HCT116 (cell line): ENCODE measurements around the gene KIF13A. TPM values are rescaled to one million over a fixed set of nuclear protein-coding genes. Genes with fewer than 3 reads are reported as not detected.

Experiments used
- ATAC-seq: fragments of 200-7000 bp; cut with Tn5 transposase; 2 replicates; pipeline ENCODE4 v1.9.1; 2020; ENCODE audit warnings: mild to moderate bottlenecking, moderate library complexity
- BruUV-seq: library from RNA; stranded (reverse); fragments of 400-500 nt; replicated peaks from 2 replicates; lab custom pipeline; 2021; lab: Mats Ljungman, UMichigan
- CTCF ChIA-PET: fragments of 300-600 bp; sonication (Branson Sonifier 250); formaldehyde crosslinking; loops from one replicate; lab custom pipeline; 2021; ENCODE audit warnings: antibody characterized with exemption; lab: Charles Lee
- POLR2A ChIA-PET: fragments of 300-600, 350-600 bp; sonication (Branson Sonifier 250); formaldehyde crosslinking; loops from one replicate; lab custom pipeline; 2021; ENCODE audit warnings: antibody characterized with exemption; lab: Charles Lee
- RAD21 ChIA-PET, 2 experiments: fragments of 300-600 bp; sonication (Branson Sonifier 250); formaldehyde crosslinking; loops; one replicate each; lab custom pipeline; 2023; ENCODE audit warnings: low total read pairs in 2 of 2; ENCODE audit not compliant: uncharacterized antibody in 2 of 2, unreplicated experiment in 2 of 2, low non-redundant PET in 1 of 2; lab: Charles Lee
- DNase-seq: peaks from one replicate; pipeline ENCODE4 v3.0.0-alpha.2; 2010; ENCODE audit warnings: low read depth, low spot score
- H2AFZ ChIP-seq: fragments of 200-600 bp; shearing (Covaris generic), sonication (generic); 2 replicates; pipeline ENCODE4 v1.6.1; 2017; ENCODE audit warnings: low read depth, mixed run types, mixed read lengths, antibody characterized with exemption, low read length; ENCODE audit not compliant: poor library complexity, severe bottlenecking
- H3K27ac ChIP-seq: 2 replicates; pipeline ENCODE4 v1.5.1; 2012; ENCODE audit warnings: low read depth, low read length
- H3K27me3 ChIP-seq: fragments of 200-600 bp; sonication (generic); 2 replicates; pipeline ENCODE4 v1.6.1; 2016; ENCODE audit warnings: mixed run types, low read length, mixed read lengths; ENCODE audit not compliant: insufficient read depth
- H3K36me3 ChIP-seq, 2 experiments: fragments of 200-500 bp in 1 of 2; fragments of 200-600 bp in 1 of 2; sonication (Bioruptor generic) in 1 of 2; sonication (generic) in 1 of 2; 2 replicates each; pipeline versions ENCODE4 v1.5.1 to v1.6.1; 2014 to 2016; ENCODE audit warnings: low read length in 2 of 2, inconsistent platforms in 1 of 2, mixed read lengths in 1 of 2, mixed run types in 1 of 2; ENCODE audit not compliant: insufficient read depth in 2 of 2, control insufficient read depth in 1 of 2
- H3K4me1 ChIP-seq, 2 experiments: fragments of 200-600 bp in 1 of 2; sonication (generic) in 1 of 2; 2 replicates each; pipeline versions ENCODE4 v1.5.1 to v1.6.1; 2012 to 2017; ENCODE audit warnings: low read length in 2 of 2, inconsistent platforms in 1 of 2, mild to moderate bottlenecking in 1 of 2, mixed read lengths in 1 of 2, mixed run types in 1 of 2, moderate library complexity in 1 of 2; ENCODE audit not compliant: insufficient read depth in 2 of 2, control insufficient read depth in 1 of 2
- H3K4me2 ChIP-seq: fragments of 200-600 bp; sonication (generic); 2 replicates; pipeline ENCODE4 v1.6.1; 2017; ENCODE audit warnings: mixed run types, low read length, mixed read lengths
- H3K4me3 ChIP-seq, 2 experiments: fragments of 200-600 bp in 1 of 2; sonication (generic) in 1 of 2; replicated peaks in 1 of 2; 2 replicates each; pipeline ENCODE4 v1.5.1; 2011 to 2016; ENCODE audit warnings: low read length in 2 of 2, control low read depth in 1 of 2, low read depth in 1 of 2, mild to moderate bottlenecking in 1 of 2, mixed read lengths in 1 of 2, mixed run types in 1 of 2
- H3K79me2 ChIP-seq: fragments of 200-600 bp; sonication (generic); 2 replicates; pipeline ENCODE4 v1.6.1; 2017; ENCODE audit warnings: mild to moderate bottlenecking, mixed run types, low read length, moderate library complexity, mixed read lengths; ENCODE audit not compliant: insufficient read depth
- H3K9ac ChIP-seq: fragments of 200-600 bp; sonication (generic); 2 replicates; pipeline ENCODE4 v1.6.1; 2016; ENCODE audit warnings: low read length, mixed read lengths
- H3K9me2 ChIP-seq: fragments of 200-600 bp; sonication (generic), shearing (Covaris generic); 2 replicates; pipeline ENCODE4 v1.6.1; 2017; ENCODE audit warnings: mixed run types, mild to moderate bottlenecking, moderate library complexity; ENCODE audit not compliant: insufficient read depth
- H3K9me3 ChIP-seq, 2 experiments: fragments of 200-500 bp in 1 of 2; fragments of 200-600 bp in 1 of 2; sonication (Bioruptor generic) in 1 of 2; sonication (generic) in 1 of 2; 2 replicates each; pipeline ENCODE4 v1.6.1; 2014 to 2017; ENCODE audit warnings: low read length in 2 of 2, mixed read lengths in 2 of 2, inconsistent platforms in 1 of 2, low read depth in 1 of 2, mild to moderate bottlenecking in 1 of 2, mixed run types in 1 of 2, moderate library complexity in 1 of 2; ENCODE audit not compliant: control insufficient read depth in 1 of 2, insufficient read depth in 1 of 2
- H4K20me1 ChIP-seq: fragments of 200-600 bp; sonication (generic), shearing (Covaris generic); 2 replicates; pipeline ENCODE4 v1.6.1; 2017; ENCODE audit warnings: mixed run types, mild to moderate bottlenecking, moderate library complexity; ENCODE audit not compliant: insufficient read depth
- CEBPB ChIP-seq: IDR thresholded peaks from 2 replicates; pipeline ENCODE4 v1.6.1; 2012; ENCODE audit warnings: low read depth
- CTCF ChIP-seq, 3 experiments: fragments of 200-600 bp in 1 of 3; sonication (generic) in 1 of 3; IDR thresholded peaks in 2 of 3; conservative IDR thresholded peaks in 1 of 3; 2 replicates each; pipeline ENCODE4 v1.5.1; 2012 to 2017; ENCODE audit warnings: low read depth in 2 of 3, low read length in 2 of 3, antibody characterized with exemption in 1 of 3, borderline replicate concordance in 1 of 3, control low read depth in 1 of 3, mild to moderate bottlenecking in 1 of 3, mixed read lengths in 1 of 3, mixed run types in 1 of 3, moderate library complexity in 1 of 3; ENCODE audit not compliant: insufficient read depth in 1 of 3
- EGR1 ChIP-seq: IDR thresholded peaks from 2 replicates; pipeline ENCODE4 v1.6.1; 2012; ENCODE audit warnings: low read depth
- ELF1 ChIP-seq: IDR thresholded peaks from 2 replicates; pipeline ENCODE4 v1.6.1; 2012; ENCODE audit warnings: low read depth, borderline replicate concordance
- JUND ChIP-seq: IDR thresholded peaks from 2 replicates; pipeline ENCODE4 v1.6.1; 2012
- MAX ChIP-seq: IDR thresholded peaks from 2 replicates; pipeline ENCODE4 v1.6.1; 2012
- POLR2AphosphoS5 ChIP-seq: IDR thresholded peaks from 2 replicates; pipeline ENCODE4 v1.6.1; 2011; ENCODE audit warnings: mild to moderate bottlenecking, low read depth, low read length, moderate library complexity
- RAD21 ChIP-seq: IDR thresholded peaks from 2 replicates; pipeline ENCODE4 v1.6.1; 2012; ENCODE audit warnings: low read depth, mild to moderate bottlenecking
- REST ChIP-seq: IDR thresholded peaks from 2 replicates; pipeline ENCODE4 v1.6.1; 2012; ENCODE audit warnings: low read depth
- SIN3A ChIP-seq: IDR thresholded peaks from 2 replicates; pipeline ENCODE4 v1.6.1; 2012; ENCODE audit warnings: low read depth
- TCF7L2 ChIP-seq: IDR thresholded peaks from 2 replicates; pipeline ENCODE4 v1.7.0; 2011; ENCODE audit warnings: borderline replicate concordance, inconsistent platforms; ENCODE audit not compliant: insufficient read depth, insufficient read length; ENCODE audit errors: extremely low read depth
- intact Hi-C: fragments of 100-400 bp; cut with micrococcal nuclease; formaldehyde crosslinking; loops from 2 replicates; pipeline ENCODE4 v1.10.0; 2022
- total RNA-seq: library from RNA; stranded (reverse); gene quantifications from one replicate; pipeline ENCODE4 v1.2.1, GENCODE V29; 2021; ENCODE audit not compliant: unreplicated experiment

KIF13A gene
- total RNA-seq, 1 experiment from 2014 or later, result 23.1 TPM

- TF ChIP-seq POLR2AphosphoS5, result no peak
- no peak for TF ChIP-seq CEBPB
- TF ChIP-seq ELF1, result no peak
Measured at GRCh38 chr6:17839513-17840223, 147.8 kb downstream of the KIF13A start (continued).

GRCh38 chr6:17836293-17836692, 151.1 kb downstream of the KIF13A start:
- H3K9me2 ChIP-seq, result no peaks in the 10 kb centered on the region
- H3K79me2 ChIP-seq, result no peaks in the 10 kb centered on the region
- H3K4me2 ChIP-seq, result no peak overlapping the region
- H4K20me1 ChIP-seq, result no peaks in the 10 kb centered on the region
- H3K27ac ChIP-seq, result no peak overlapping the region
- no peaks in the 10 kb centered on the region for H3K9me3 ChIP-seq
- ChIA-PET POLR2A (no interaction called here), RAD21 (no interaction called here), CTCF (no interaction called here)
- DNase-seq, result no peak
- H3K4me1 ChIP-seq, result no peaks in the 10 kb centered on the region; a peak in 1 of 4 replicates
- TF ChIP-seq SIN3A (no peak), EGR1 (no peak), RAD21 (no peak), MAX (no peak), CTCF (IDR thresholded peaks at IDR 0.05 in 2 of 3, conservative IDR thresholded peaks at IDR 0.05 in 1 of 3; ENCODE audit: borderline replicate concordance in 1 of 3, insufficient read depth in 1 of 3, low read depth in 2 of 3, low read length in 2 of 3) (no peak), TCF7L2 (no peak), ELF1 (no peak), JUND (no peak), REST (no peak)
- no peaks in the 10 kb centered on the region for H3K36me3 ChIP-seq
- H3K27me3 ChIP-seq, result no peaks in the 10 kb centered on the region
- no peak overlapping the region for H2AFZ ChIP-seq
- BruUV-seq, result no TSS peak
- intact Hi-C loops, result no loop called here
- H3K9ac ChIP-seq, result no peak overlapping the region
- ATAC-seq, result no peak
- no peak overlapping the region for H3K4me3 ChIP-seq
